Astrocyte of the spinal cord (primary cell): ENCODE data around the gene ELMO2.

Experiments used
- DNase-seq: peaks from one replicate; pipeline ENCODE4 v3.0.0; 2011; ENCODE audit warnings: low read depth, low spot score
- H3K4me3 ChIP-seq: 2 replicates; pipeline ENCODE4 v1.5.1; 2011; ENCODE audit warnings: low read depth, mild to moderate bottlenecking, low read length, moderate library complexity
- CTCF ChIP-seq: IDR thresholded peaks from 2 replicates; pipeline ENCODE4 v1.5.1; 2012; ENCODE audit warnings: low read depth, mild to moderate bottlenecking, low read length, inconsistent platforms
- in situ Hi-C: cut with HindIII; loops from 2 replicates; pipeline ENCODE4 v1.10.0; 2017; ENCODE audit warnings: low sequenced_read_pairs

The ELMO2 gene

DNA sequence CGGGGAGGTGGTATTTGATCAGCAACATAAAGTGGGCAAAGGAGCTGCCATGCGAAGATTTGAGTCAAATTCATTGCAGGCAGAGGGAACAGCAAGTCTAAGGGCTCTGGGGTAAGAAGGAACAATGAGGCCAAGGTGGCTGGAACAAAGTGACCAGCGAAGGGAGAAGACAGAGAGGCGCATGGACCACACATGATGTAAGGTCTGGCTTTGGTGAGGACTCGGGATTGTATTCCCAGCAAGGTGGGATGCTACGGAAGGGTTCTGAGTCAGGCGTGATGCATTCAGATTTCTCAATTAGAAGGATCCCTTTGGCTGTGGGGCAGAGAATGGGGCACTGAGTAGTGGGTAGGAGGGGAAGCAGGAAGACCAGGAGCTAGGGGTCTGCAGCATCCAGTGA lies 67.4 kb downstream of the ELMO2 start:
- in situ Hi-C loops = no loop called here
- DNase-seq = no peak

GRCh38 chr20:46336735-46337134 lies 69.7 kb downstream of the ELMO2 start:
- no peak for DNase-seq
- no peak for TF ChIP-seq CTCF
- H3K4me3 ChIP-seq = no peak overlapping the region
- in situ Hi-C loops = no loop called here

More for the DNA sequence above, 67.4 kb downstream of the ELMO2 start:
- no peak overlapping the region for H3K4me3 ChIP-seq
- TF ChIP-seq CTCF = no peak

DNA sequence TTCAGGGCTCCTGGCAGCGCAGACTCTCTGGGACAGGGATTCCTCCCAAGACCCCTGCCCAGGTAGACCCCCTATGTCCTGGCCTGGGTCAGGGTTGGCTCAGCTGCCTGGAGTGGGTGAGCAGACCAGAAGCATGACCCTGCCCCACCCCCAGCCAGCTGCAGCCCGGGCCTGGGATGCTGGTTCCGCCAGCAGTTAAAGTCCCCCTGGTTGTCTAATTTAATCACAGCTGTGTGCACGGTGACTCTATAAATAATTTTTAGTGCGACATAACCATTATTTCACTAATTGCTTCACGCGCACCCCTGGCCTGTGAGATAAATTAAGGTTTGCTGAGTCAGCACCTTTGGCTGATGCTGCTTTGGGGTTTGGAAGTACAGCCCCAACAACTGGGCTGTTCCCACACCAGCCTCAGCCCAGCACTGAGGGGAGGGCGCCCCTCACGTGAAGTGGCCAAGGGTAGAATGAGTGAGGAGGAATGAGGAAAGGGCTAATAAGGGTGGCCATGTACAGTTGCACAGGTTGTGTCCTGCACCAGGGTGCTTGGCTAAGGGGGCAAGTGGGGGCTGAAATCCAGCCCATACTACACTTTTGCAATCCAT lies 72.0 kb downstream of the ELMO2 start:
- no peak overlapping the region for H3K4me3 ChIP-seq
- TF ChIP-seq CTCF = no peak
- no peak for DNase-seq
- in situ Hi-C loops = no loop called here

GRCh38 chr20:46333161-46333991 lies 73.0 kb downstream of the ELMO2 start:
- no peak for TF ChIP-seq CTCF
- in situ Hi-C loops = no loop called here
- no peak for DNase-seq
- no peak overlapping the region for H3K4me3 ChIP-seq

DNA sequence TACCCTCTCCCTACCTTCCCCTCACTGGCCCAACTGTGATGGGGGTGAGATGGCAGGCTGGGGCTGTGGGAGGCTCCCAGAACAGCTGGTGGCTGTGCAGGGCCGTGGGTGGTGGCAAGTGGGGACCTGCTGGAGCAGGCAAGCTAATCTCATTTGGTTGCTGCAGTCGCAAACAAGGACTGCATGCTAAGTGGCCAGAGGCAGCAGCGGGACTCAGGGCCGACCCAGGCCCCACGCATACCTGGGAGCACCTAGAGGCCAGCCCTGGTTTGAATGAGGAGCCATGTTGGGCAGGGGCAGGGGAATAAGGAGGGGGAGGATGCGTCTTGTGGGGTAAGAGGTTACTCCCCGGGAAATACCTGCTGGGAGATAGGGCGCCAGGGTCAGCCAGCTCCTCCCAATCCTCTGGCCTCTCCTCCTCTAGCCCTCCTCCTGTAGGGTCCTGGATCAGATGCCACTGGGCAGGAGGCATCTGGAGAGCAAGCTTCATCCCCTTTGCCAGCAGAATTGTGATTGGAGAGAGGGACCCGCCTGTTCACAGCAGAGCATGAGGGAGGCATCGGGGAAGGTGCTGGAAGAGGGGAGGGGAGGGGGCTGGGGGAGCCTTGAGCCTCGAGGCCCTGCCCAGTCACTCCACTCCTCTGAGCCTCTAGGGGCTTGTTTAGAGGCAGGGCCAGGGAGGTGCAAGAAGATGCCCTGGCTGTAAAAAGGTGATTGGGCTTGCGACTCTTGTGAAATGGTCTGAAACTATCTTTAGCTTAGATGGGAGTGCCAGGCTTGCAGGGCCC lies 73.8 kb downstream of the ELMO2 start:
- no peak overlapping the region for H3K4me3 ChIP-seq
- in situ Hi-C loops = no loop called here
- no peak for TF ChIP-seq CTCF
- no peak for DNase-seq

DNA sequence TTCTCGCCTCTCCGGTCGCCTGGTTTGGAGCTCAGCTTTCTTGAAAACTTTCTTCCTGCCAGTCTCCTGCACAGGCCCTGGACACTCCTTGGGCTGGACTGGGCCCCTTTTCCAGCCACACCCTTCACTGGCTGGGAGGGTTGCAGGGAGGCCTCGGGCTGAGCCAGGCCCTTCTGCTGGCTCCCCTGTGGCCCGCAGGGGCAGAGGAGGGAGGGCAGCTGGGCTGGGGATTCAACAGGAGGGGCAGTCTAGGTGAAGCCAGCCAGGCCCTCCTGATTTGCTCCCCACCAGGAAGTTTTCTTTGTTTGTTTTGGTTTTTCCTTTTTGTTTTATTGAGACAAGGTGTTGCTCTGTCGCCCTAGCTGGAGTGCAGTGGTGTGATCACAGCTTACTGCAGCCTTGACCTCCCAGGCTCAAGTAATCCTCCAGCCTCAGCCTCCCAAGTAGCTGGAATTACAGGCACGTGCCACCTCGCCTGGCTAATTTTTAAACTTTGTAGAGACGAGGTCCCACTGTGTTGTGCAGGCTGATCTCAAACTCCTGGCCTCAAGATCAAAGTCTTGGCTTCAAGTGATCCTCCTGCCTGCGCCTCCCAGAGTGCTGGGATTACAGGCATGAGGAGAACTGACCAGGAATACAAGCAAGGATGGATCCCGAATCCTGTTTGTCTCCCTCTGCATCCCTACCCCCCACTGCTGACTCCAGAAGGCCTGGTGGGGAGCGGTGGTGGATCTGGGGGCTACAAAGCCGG lies 74.6 kb downstream of the ELMO2 start:
- H3K4me3 ChIP-seq = no peak overlapping the region
- in situ Hi-C loops = no loop called here
- DNase-seq = no peak
- TF ChIP-seq CTCF = no peak
